GM18505 (cell line): Measurements from ENCODE around the gene INS.
"Not testable (repeated sequence)": the region's sequence is repeated elsewhere in the genome, so short reads cannot be mapped to it uniquely, and the experiment has no call there.

Source experiments
- ATAC-seq: cut with Tn5 transposase; IDR thresholded peaks from one replicate; pipeline ENCODE4 v1.9.1; 2021; ENCODE audit not compliant: unreplicated experiment
- POLR2A ChIP-seq: IDR thresholded peaks from 4 replicates; pipeline ENCODE4 v1.6.1; 2011; ENCODE audit warnings: borderline replicate concordance; ENCODE audit not compliant: insufficient read depth, insufficient read length; ENCODE audit errors: extremely low read depth

The INS gene

GRCh38 chr11:2179516-2179915, 18.5 kb upstream of the INS start:
- no peak for TF ChIP-seq POLR2A
- ATAC-seq, result no peak

DNA sequence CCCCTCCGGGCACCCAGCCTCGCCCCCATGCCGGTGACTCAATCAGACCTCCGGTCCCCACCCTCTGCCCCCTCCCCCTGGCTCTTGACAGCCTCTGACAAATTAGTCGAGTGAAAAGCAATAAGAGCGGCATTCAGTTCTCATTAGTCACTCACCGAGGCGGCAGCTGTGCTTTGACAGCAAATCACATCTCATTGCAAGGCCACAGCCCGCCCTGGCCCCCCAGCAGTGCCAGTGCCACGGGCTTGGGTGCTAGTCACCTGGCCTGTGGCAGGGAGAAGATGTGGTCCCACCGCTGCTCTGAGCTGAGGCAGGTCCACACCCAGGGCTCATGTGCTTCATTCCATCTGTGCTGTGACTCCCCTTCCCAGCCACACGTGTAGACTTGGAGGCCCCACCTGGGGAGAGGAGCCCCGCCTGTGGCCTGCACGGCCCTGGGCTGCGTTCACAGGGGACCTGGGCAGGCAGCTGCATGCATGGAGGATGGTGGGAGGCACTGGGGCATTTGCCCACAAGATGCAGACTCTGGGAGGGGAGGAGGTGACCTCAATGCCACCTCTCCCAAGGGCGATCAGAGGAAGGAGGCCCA, 18.0 kb upstream of the INS start:
- TF ChIP-seq POLR2A, result no peak
- ATAC-seq, result no peak

- ATAC-seq, result not testable (repeated sequence)
These were observed 17.2 kb upstream of the INS start for GRCh38 chr11:2178055-2178773.

DNA sequence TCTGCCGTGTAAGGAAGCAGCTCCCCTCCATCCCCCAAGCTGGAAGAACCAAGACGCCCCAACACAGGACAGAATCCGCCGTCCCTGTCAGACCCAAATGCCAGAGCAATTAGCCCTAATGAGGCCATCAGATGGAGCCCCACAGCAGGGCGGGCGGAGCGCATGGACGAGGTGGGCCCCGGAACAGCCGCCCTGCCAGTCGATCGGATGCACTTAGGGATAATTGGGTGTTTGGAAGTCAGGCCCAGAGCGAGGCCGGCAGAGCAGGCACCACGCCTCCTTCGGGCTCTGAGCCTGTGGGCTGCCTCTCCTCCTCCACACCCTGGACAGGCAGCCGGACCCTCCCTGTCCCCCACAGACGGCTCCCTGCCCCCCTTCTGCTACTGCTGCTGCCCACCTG, 16.1 kb upstream of the INS start:
- ATAC-seq, result no peak
- TF ChIP-seq POLR2A, result no peak

- no peak for TF ChIP-seq POLR2A
These were observed 15.4 kb upstream of the INS start for GRCh38 chr11:2176389-2176900.

GRCh38 chr11:2175659-2176058, 14.7 kb upstream of the INS start:
- no peak for ATAC-seq
- no peak for TF ChIP-seq POLR2A

More at GRCh38 chr11:2176389-2176900, 15.4 kb upstream of the INS start:
- no peak for ATAC-seq

GRCh38 chr11:2174361-2174760, 13.4 kb upstream of the INS start:
- no peak for TF ChIP-seq POLR2A
- no peak for ATAC-seq

- no peak for TF ChIP-seq POLR2A
- no peak for ATAC-seq
These were observed 12.8 kb upstream of the INS start for GRCh38 chr11:2173761-2174160.

GRCh38 chr11:2173150-2173693, 12.2 kb upstream of the INS start:
- no peak for ATAC-seq
- TF ChIP-seq POLR2A, result no peak

DNA sequence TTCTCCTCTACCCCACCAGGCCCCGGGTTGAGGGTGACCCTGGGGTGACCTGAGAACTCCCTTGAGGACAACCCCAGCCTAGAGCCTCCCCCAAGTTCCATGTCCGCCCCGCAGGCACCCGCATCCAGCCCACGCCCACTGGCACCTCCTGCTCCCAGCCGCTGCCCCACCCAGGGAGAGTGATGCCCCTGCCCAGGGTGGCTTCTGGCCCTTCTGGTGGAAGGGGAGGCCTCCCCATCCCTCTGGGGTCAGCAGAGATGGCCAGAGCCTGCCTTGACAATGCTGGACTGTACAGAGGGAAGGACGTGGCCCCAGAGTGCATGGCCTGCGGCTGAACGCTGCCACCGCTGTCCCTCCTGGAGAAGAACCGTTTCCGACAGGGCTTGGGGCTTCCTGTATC, 11.7 kb upstream of the INS start:
- TF ChIP-seq POLR2A, result no peak
- ATAC-seq, result no peak

- no peak for TF ChIP-seq POLR2A
- no peak for ATAC-seq
These were observed 10.6 kb upstream of the INS start, which contains the start of gene TH for GRCh38 chr11:2171591-2172003. Gene TH (minus strand): TSS chr11:2171815. CDS start chr11:2171786, 29 bp downstream.

DNA sequence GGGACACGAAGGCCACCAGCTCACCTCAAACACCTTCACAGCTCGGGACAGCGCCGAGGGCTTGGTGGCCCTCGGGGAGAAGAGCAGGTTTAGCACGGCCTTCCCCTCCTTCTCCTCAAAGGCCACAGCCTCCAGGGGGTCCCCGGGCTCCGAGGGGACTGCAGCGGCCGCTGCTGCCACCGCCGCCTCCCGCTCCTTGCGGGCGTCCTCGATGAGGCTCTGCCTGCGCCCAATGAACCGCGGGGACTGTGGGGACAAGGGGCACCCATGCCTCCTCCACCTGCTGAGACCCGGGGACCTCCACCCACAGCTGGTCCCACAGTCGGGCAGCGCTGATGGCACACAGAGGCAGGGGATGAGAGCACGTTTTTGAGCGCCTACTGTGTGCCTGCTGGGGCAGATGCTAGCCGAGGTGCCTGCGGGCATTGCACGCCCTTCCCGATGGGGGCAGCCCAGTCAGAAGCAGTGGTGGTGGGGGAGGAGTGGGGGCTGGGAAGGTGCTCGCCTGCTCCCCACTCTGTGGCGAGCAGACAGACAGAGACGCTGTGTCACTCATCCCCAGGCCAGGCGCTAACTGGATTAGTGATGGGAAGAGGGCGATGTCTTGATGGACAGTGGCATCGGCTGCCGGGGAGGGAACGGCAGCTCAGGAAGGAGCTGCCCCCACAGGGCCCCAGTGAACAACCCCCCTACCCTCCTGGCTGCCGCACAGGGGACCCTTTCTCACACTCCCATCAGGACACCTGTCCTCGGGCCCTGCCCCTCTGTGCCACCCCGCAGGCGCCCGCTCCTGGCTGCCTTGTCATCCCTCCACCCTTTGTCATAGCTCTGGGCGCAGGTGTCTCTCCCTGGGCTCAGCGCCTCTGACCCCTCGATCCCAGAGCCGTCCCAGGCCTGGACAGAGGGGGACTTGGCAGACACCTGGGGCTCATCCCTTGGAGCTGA, 8.9 kb upstream of the INS start:
- TF ChIP-seq POLR2A, result no peak
- no peak for ATAC-seq

DNA sequence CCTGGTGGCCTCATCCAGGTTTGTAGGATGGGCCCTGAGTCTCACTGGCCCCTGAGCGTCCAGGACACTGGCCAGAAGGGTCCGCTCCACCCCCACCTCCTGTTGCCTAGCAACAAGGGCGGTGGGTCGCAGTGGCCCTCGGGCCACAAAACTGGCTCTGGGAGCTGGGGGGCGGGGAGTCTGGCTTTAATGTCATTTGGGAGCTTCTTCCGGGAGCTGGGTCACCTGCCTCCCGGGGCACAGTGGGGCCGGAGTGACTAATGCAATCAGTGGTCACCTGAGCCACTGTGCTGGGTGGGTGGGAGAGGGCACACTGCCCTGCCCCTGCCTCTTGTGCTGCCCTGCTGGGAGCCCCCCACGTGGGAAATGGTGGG, 8.0 kb upstream of the INS start:
- no peak for TF ChIP-seq POLR2A
- ATAC-seq, result no peak
